Stimulated activated CD8-positive, alpha-beta memory T cell treated with anti-CD3 and anti-CD28 coated beads, Interleukin-7, amount 100 ng/mL, for 48 hours (primary cell): ENCODE results near the gene ADCYAP1R1.

Experiments used
- DNase-seq, 2 donors: peaks; one replicate each; pipeline ENCODE4 v3.0.0-alpha.2; 2020; ENCODE audit warnings: low read depth in 1 of 2; ENCODE audit errors: extremely low read depth in 1 of 2

The ADCYAP1R1 gene

GRCh38 chr7:31051598-31052486, at the start of gene ADCYAP1R1:
Gene ADCYAP1R1 (plus strand): TSS chr7:31052308. CDS start chr7:31063265, 10,957 bp downstream.
- DNase-seq: no peak

- no peak for DNase-seq
These were observed 49.0 kb upstream of the ADCYAP1R1 start for GRCh38 chr7:31003097-31003496.

GRCh38 chr7:31003721-31004120, 48.4 kb upstream of the ADCYAP1R1 start:
- no peak for DNase-seq

- DNase-seq: no peak
These were observed 47.7 kb upstream of the ADCYAP1R1 start for GRCh38 chr7:31004393-31004792.

GRCh38 chr7:31006857-31007256, 45.3 kb upstream of the ADCYAP1R1 start:
- DNase-seq: no peak

GRCh38 chr7:31007634-31008033, 44.5 kb upstream of the ADCYAP1R1 start:
- no peak for DNase-seq

GRCh38 chr7:31014826-31015225, 37.3 kb upstream of the ADCYAP1R1 start:
- no peak for DNase-seq

GRCh38 chr7:31017032-31017675, 35.0 kb upstream of the ADCYAP1R1 start:
- no peak for DNase-seq

GRCh38 chr7:31017721-31018120, 34.4 kb upstream of the ADCYAP1R1 start:
- no peak for DNase-seq

- no peak for DNase-seq
These were observed 32.6 kb upstream of the ADCYAP1R1 start for GRCh38 chr7:31019509-31019908.

GRCh38 chr7:31020161-31020560, 31.9 kb upstream of the ADCYAP1R1 start:
- DNase-seq: no peak

GRCh38 chr7:31020652-31021051, 31.5 kb upstream of the ADCYAP1R1 start:
- DNase-seq: no peak

GRCh38 chr7:31022117-31022516, 30.0 kb upstream of the ADCYAP1R1 start:
- DNase-seq: no peak

GRCh38 chr7:31022726-31023125, 29.4 kb upstream of the ADCYAP1R1 start:
- no peak for DNase-seq

- no peak for DNase-seq
These were observed 28.2 kb upstream of the ADCYAP1R1 start for GRCh38 chr7:31023877-31024276.

- DNase-seq: no peak
These were observed 24.7 kb upstream of the ADCYAP1R1 start for GRCh38 chr7:31027161-31027965.

- no peak for DNase-seq
These were observed 24.1 kb upstream of the ADCYAP1R1 start for GRCh38 chr7:31028006-31028405.

- DNase-seq: no peak
These were observed 23.6 kb upstream of the ADCYAP1R1 start for GRCh38 chr7:31028417-31028992.

GRCh38 chr7:31029251-31030042, 22.7 kb upstream of the ADCYAP1R1 start:
- no peak for DNase-seq

- no peak for DNase-seq
These were observed 18.3 kb upstream of the ADCYAP1R1 start for GRCh38 chr7:31033674-31034300.
